Stimulated activated CD4-positive, alpha-beta T cell treated with anti-CD3 and anti-CD28 coated beads, TNF-alpha, amount 100 ng/mL, for 1 hour (primary cell): ENCODE results near the gene EEFSEC.

ENCODE experiments used
- DNase-seq, 3 donors: peaks; one replicate each; pipeline ENCODE4 v3.0.0-alpha.2; 2020; ENCODE audit warnings: low read depth in 3 of 3, low spot score in 1 of 3

The EEFSEC gene

DNA sequence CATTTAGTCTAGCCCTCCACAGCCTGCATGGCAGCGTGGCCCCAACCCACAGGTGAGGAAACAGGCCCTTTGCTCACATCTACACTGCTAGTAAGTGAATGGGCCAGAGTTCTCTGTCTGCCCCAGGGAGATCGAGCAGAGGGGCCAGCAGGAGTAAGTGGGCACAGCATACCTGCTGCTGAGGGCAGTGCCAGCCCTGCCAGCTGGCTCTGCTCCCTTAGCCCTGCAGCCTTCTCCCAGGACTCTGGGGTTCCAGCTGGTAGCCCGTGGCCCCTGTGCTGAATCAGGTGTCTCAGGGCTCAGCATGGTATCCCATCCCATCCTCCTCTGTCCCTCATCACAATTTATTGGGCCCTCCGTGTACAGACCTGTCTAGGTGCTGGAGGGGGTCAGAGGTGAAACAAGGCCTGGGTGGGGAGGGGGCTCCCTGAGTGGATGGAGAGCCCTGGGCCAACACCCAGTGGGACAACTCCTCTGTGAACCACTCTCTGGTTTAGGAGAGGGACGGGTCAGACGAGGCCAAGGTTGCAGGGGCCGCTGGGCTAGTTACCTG lies 211.6 kb downstream of the EEFSEC start:
- no peak for DNase-seq

- no peak for DNase-seq
Observed at GRCh38 chr3:128366136-128366535, 212.9 kb downstream of the EEFSEC start.

DNA sequence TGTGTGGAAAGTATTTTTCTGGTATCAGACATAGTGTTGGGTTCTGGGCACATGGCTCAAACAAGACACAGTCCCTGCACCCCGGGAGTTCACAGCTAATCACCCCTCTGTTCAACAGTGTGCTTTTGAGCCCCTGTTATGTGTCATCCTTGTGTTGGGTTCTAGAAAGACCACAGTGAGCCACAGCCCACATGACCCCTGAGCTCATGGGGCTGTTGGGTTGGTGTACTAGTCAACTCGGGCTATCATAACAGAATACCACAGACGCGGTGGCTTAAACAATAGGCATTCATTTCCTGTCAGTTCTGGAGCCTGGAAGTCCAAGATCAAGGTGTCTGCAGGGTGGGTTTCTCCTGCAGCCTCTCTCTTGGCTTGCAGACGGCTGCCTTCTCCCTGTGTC lies 213.4 kb downstream of the EEFSEC start:
- no peak for DNase-seq

GRCh38 chr3:128367221-128367620 lies 213.9 kb downstream of the EEFSEC start:
- no peak for DNase-seq

- DNase-seq = no peak
Observed at GRCh38 chr3:128367761-128368160, 214.5 kb downstream of the EEFSEC start.

DNA sequence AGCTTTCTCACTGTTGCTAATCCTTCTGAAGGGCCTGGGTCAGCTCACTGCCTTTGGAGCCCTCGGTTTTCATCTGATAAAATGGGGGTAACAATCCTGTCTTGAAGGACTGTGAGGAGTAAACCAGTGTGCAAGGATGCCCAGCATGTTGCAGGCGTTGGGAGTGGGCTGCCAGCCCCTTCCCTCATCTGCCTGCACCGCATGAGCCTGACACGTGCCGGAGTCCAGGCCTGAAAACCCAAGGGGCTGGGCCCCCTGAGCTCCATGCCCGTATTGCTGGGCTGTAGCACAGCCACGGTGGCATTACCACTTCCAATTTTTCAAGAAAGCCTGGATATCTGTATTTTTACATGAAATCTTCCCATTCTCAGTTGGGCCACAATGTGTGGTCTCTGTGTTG lies 215.3 kb downstream of the EEFSEC start:
- no peak for DNase-seq

GRCh38 chr3:128369121-128369703 lies 215.9 kb downstream of the EEFSEC start:
- no peak for DNase-seq

DNA sequence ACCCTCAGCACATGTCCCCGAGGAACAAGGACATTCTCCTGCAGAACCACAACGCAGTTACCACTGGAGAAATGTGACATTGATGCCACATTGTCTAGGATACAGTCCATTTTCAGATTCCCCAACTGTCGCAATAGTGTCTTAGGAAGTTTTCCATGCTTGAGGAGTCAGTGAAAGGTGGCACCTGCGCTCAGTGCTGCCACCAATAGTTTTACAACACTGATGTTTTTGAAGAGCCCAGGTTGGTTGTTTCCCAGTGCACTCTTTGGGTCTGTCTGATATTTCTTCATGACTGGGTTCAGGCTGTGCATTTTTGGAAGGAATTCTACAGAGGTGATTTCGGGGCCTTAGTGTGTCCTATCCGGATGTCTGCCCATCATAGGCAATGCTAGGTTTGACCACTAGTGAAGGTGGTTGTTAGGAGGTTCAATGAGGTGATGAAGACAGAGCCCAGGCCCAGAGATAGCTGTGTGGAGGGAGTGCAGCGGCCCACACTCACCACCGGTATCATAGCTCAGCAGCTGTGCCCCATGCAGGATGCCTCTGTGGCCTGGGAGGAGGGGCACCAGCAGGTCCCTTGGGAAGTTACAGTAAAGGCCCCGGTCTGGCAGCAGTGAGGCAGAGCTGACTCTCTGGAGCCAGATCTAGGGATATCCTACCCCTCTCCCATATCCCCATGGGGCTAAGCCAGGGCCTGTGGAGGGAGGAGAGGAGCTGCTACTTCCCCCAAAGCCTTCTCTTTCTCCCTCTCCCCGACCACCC lies 216.8 kb downstream of the EEFSEC start:
- DNase-seq = no peak

DNA sequence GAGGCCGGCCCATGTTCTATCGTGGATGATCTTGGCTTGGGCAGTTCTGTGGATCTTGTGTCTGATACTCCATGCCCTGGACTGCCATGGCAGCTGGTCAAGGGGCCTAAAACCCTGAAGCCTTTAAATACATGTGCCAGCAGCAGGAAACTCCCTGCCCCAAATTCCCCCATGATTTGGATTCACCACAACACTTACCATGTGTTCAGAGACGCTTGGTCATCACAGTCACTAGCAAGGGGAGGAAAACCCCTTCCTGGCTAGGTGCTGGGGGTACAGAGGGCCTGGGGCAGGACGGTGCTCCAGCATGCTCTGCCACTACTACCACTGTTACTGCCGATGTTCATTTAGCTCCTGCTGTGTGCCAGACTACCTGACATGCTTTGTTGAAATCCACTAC lies 219.0 kb downstream of the EEFSEC start:
- DNase-seq = no peak

DNA sequence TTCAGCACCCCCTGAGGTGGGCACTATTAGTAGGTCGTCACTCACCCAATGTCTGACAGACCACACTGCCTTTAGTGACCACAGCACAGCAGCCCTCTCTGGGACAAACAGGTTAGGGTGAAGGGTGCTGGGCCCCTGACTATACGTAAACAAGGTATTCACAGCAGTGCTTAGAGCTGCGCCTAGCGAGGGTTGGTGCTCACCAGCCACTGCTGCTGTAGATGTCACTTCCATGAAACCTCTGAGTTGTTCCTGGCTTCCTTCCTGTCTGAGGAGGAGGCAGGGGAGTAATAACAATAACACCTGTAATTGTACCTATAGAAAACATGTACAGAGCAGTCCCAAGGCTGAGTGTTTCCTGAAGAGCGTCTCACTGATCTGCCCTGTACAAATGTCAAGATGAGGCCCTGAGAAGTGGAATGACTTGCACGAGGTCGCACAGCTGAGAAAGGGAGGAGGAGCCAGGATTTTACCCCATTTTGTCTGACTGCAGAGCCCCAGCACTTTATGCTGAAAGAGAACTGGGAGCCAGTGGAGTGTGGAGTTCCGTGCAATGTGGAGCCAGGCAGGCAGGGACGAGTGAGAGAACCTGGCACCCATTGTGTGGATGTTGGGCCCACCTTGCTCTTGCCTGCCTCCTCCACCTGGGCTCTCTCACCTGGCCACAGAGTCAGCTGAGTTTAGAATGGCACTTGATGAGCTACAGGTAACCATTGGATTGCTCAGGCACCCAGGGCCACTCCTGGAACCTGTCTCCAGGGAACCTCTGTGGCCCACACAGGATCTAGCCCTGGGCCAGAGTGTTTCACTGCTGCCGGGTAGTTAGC lies 219.6 kb downstream of the EEFSEC start:
- DNase-seq = no peak

- no peak for DNase-seq
Observed at GRCh38 chr3:128374746-128375445, 221.6 kb downstream of the EEFSEC start.

DNA sequence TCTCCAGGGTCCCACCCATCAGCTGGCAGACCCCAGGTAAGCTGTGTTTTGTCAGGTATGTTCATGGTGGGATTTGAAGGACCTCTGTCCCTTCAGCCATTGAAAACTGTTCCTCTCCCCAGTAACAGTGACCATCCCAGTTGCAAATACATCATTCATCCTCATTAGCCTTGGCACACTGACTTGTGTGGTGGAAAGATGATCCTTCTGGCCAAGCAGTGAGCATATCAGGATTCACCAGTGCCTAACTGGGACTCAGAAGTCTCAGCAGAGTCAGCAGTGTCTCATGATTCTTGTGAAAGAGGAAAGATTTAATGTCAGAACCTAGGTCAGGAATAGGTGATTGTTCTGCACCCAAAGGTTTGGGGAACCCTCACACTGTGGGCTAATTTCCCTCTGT lies 223.2 kb downstream of the EEFSEC start:
- DNase-seq = no peak

DNA sequence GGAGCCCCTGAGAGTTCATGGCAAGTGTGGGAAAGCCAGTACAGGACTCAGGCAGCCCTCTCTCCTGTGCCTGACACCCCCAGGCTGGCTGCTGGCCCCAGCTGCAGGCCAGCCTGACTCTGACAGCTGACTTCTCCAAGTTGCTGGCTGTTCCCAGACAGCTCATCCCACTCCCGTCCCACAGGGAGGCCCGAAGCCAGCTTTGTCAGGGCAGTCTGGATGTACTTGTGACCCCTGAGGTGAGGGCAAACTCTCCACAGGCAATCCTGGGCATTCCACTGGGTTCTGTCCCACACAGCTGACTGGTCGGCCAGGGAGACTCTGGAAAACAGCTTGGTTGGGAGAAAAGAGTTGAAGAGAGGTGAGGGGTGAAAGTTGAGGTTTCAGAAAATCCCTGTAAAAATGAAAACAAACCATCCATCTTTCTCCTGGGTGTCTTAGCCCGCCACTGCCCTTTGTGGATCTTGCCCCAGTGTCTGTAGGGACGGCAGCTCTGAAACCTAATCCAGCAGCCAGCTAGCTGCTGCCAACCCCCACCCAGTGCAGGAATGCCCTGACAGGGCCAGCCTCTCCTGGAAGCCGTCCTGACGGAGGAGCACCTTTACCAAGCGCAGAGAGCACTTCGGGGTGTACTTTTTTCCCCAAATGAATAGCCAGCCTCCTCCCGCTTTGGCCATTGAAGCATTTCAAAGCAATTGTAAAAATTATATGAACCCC lies 225.5 kb downstream of the EEFSEC start:
- DNase-seq = no peak

DNA sequence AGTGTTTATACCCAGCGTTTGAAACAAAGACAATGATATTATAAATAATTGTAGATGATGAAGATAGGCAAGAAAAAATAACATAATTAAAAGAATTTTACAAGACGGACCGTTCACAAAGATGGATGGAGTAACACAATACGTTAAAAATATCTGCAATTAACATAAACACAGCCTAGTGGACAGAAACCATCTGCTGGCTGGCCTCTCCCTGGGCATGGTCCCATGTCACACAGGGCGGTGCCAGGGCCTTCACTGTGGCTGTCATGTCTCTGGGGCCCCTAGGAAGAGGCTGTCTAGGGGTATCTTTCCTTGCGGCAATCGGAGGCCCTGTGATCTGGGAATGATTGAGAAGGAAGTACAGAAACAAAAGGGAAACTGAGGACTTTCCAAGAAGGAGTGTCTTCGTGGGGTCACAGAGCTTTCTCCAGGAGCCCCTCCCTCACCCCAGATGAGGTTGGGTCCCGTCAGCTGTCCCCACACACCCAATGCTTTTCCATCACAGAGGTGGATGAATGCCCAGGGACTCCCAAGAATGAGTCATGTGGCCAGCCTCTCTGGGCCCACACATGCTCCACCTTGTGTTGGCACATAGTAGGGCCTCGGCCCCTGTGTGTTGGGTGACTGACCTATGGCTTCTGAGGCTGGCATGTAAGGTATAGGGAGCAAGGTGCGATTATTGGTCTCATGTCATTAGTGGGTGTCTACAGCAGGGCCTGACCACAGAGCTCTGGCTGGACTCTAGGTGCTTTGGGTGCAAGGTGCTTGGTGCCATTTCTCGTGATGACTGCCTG lies 226.3 kb downstream of the EEFSEC start:
- DNase-seq = no peak

DNA sequence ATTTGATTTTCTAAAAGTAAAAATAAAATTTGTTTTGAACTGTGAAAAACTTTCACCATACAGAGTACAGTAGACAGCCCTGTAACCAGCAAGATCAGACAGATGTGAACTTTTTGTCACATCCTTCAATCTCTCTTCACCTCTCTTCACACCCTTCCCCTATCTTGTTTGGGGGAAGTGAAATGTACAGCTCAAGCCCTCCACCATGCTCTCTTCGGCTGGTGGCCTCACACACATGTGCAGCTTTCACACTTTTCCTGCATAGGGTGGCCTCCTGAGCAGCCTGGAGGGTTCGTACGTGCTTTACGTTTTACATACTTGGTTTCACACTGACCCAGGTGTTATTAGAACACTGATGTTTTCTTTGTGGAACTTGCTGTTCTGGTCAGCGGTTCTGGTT lies 227.0 kb downstream of the EEFSEC start:
- no peak for DNase-seq

- DNase-seq = no peak
Observed at GRCh38 chr3:128380719-128381118, 227.4 kb downstream of the EEFSEC start.

- no peak for DNase-seq
Observed at GRCh38 chr3:128381609-128382008, 228.3 kb downstream of the EEFSEC start.

DNA sequence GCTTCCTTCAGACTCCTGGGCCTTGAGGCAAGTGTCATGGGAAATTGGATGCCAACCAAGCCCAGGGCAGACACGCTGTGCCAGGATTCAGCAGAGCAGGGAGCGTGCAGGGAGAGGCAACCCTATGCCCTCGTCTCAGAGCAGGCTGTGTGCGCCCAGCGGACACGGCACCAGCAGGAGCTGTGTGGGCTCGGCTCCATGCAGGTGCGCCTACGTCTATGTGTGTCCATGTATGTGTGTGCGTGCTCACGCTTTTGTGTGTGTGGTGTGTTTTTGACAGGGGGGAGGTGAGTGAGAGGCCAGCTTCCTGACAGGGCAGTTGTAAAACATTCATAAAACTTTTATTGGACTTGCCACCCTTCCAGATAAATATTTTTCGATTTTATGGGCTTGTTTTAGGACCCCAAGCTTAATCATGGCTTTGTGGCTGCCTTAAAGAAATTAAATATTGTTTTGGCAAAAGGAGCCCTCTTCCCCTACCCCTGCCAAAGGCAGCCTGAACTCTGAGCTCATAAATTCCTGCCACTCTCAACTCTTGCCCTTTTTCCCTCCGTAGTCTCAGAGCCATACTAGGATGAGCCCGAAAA lies 229.0 kb downstream of the EEFSEC start:
- no peak for DNase-seq
